ENCODE measurements around the gene TOPAZ1.

DNA sequence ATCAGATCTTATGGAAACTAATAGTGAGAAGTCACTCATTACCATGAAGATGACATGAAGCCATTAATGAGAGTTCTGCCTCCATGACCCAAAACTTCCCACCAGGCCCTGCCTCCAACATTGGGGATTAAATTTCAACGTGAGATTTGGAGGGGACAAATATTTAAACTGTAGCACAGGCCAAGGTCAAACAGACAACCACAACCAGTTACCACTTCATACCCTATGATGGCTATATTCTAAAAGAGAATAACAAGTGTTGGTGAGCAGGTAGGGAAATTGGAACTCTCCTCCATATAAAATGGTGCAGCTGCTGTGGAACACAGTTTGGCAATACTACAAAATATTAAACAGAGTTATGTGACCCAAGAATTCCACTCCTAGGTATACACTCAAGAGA is 133.8 kb downstream of the TOPAZ1 start:
- TF ChIP-seq, protein P1, sequence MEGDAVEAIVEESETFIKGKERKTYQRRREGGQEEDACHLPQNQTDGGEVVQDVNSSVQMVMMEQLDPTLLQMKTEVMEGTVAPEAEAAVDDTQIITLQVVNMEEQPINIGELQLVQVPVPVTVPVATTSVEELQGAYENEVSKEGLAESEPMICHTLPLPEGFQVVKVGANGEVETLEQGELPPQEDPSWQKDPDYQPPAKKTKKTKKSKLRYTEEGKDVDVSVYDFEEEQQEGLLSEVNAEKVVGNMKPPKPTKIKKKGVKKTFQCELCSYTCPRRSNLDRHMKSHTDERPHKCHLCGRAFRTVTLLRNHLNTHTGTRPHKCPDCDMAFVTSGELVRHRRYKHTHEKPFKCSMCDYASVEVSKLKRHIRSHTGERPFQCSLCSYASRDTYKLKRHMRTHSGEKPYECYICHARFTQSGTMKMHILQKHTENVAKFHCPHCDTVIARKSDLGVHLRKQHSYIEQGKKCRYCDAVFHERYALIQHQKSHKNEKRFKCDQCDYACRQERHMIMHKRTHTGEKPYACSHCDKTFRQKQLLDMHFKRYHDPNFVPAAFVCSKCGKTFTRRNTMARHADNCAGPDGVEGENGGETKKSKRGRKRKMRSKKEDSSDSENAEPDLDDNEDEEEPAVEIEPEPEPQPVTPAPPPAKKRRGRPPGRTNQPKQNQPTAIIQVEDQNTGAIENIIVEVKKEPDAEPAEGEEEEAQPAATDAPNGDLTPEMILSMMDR (IDR thresholded peaks at IDR 0.05) = no peak
- TF ChIP-seq POLR2A (IDR thresholded peaks at IDR 0.05) = no peak

Measured in suprapubic skin (tissue), 3 donors.